Tibial artery (tissue), 4 donors: ENCODE measurements around the gene PTBP1.

Experiments
- DNase-seq, 2 donors: peaks; one replicate each; pipeline ENCODE4 v3.0.0-alpha.2; 2019
- H3K27ac ChIP-seq, 2 donors: fragments of 200-600 bp; sonication (generic) in 1 of 2; 1 replicate in 1 of 2; 2 replicates in 1 of 2; pipeline ENCODE4 v1.5.1; 2018 to 2019; ENCODE audit warnings: mild to moderate bottlenecking in 1 of 2
- H3K27me3 ChIP-seq, 2 donors: fragments of 200-600 bp; sonication (generic) in 1 of 2; one replicate each; pipeline versions ENCODE4 v1.5.1 to v1.6.0; 2016 to 2019
- H3K36me3 ChIP-seq, 3 donors: fragments of 200-600 bp; sonication (generic) in 2 of 3; one replicate each; pipeline ENCODE4 v1.5.1; 2016 to 2019; ENCODE audit warnings: mild to moderate bottlenecking in 2 of 3
- H3K4me1 ChIP-seq, 4 donors: fragments of 200-600 bp; sonication (generic) in 2 of 4; 1 replicate in 3 of 4; 2 replicates in 1 of 4; pipeline ENCODE4 v1.5.1; 2016 to 2019
- H3K4me3 ChIP-seq, 2 donors: fragments of 200-600 bp; sonication (generic) in 1 of 2; 1 replicate in 1 of 2; 2 replicates in 1 of 2; pipeline ENCODE4 v1.5.1; 2018 to 2019; ENCODE audit warnings: mild to moderate bottlenecking in 2 of 2
- H3K9me3 ChIP-seq, 3 donors: fragments of 200-600 bp; sonication (generic) in 1 of 3; one replicate each; pipeline ENCODE4 v1.5.1; 2016 to 2019
- CTCF ChIP-seq, 2 experiments: fragments of 200-600 bp in 1 of 2; fragments of 450-650 bp in 1 of 2; IDR thresholded peaks; one replicate each; pipeline ENCODE4 v1.5.1; 2017 to 2019; ENCODE audit warnings: antibody characterized with exemption in 2 of 2, mild to moderate bottlenecking in 1 of 2, moderate library complexity in 1 of 2
- intact Hi-C: fragments of 100-400 bp; cut with DNase I; formaldehyde crosslinking; loops from one replicate; pipeline ENCODE4 v1.15.0; 2023; ENCODE audit warnings: low total_unique reads

PTBP1 gene

GRCh38 chr19:855142-855541 lies 57.9 kb downstream of the PTBP1 start:
- H3K9me3 ChIP-seq = no peaks in the 10 kb centered on the region
- H3K27ac ChIP-seq = no peak overlapping the region
- H3K4me1 ChIP-seq = peaks cover 0 to 19% (median 11%) of the 10 kb centered on the region in 4 donors
- H3K27me3 ChIP-seq = peaks cover 0 to 70% of the 10 kb centered on the region in 2 donors
- H3K4me3 ChIP-seq = no peak overlapping the region
- intact Hi-C loops = loop anchor here (5.0 to 10.0 kb wide), 2 partner anchors 62 to 130 kb away; partner anchors contain the start of genes KISS1R and WDR18
- H3K36me3 ChIP-seq = no peaks in the 10 kb centered on the region
- DNase-seq = no peak
- TF ChIP-seq CTCF (IDR thresholded peaks at IDR 0.05) = no peak

GRCh38 chr19:855566-856120 lies 58.4 kb downstream of the PTBP1 start:
- intact Hi-C loops = loop anchor here (5.0 to 10.0 kb wide), 2 partner anchors 62 to 129 kb away; partner anchors contain the start of genes KISS1R and WDR18
- Histone ChIP-seq H3K4me3 (no peak overlapping the region), H3K4me1 (peaks cover 0 to 19% (median 12%) of the 10 kb centered on the region in 4 donors), H3K36me3 (no peaks in the 10 kb centered on the region), H3K27me3 (peaks cover 0 to 75% of the 10 kb centered on the region in 2 donors), H3K9me3 (no peaks in the 10 kb centered on the region), H3K27ac (no peak overlapping the region)
- DNase-seq = no peak
- no peak for TF ChIP-seq CTCF (IDR thresholded peaks at IDR 0.05)

GRCh38 chr19:858284-858683 lies 61.0 kb downstream of the PTBP1 start:
- no peaks in the 10 kb centered on the region for H3K9me3 ChIP-seq
- TF ChIP-seq CTCF (IDR thresholded peaks at IDR 0.05) = no peak
- peaks cover 0 to 74% of the 10 kb centered on the region in 2 donors for H3K27me3 ChIP-seq
- no peak overlapping the region for H3K4me3 ChIP-seq
- intact Hi-C loops = loop anchor here (5.0 to 10.0 kb wide), 2 partner anchors 59 to 127 kb away; partner anchors contain the start of genes KISS1R and WDR18
- H3K27ac ChIP-seq = no peak overlapping the region
- H3K4me1 ChIP-seq = peaks cover 0 to 29% (median 17%) of the 10 kb centered on the region in 4 donors
- DNase-seq = no peak
- no peaks in the 10 kb centered on the region for H3K36me3 ChIP-seq

- H3K27ac ChIP-seq = peak within 1 kb of the TSS; percentile 13 to 27
- H3K4me1 ChIP-seq = peaks cover 0 to 31% (median 18%) of the 10 kb centered on the region in 4 donors
- intact Hi-C loops = loop anchor here (5.0 to 10.0 kb wide), 2 partner anchors 58 to 126 kb away; partner anchors contain the start of genes KISS1R and WDR18
- peak within 1 kb of the TSS; percentile 37 to 43 for H3K4me3 ChIP-seq
- no peak for TF ChIP-seq CTCF (IDR thresholded peaks at IDR 0.05)
- H3K9me3 ChIP-seq = no peaks in the 10 kb centered on the region
- peak; percentile 82 for DNase-seq
- peaks cover 0 to 68% of the 10 kb centered on the region in 2 donors for H3K27me3 ChIP-seq
- no peaks in the 10 kb centered on the region for H3K36me3 ChIP-seq
Measured at GRCh38 chr19:858868-859843, 61.9 kb downstream of the PTBP1 start, which contains the start of gene CFD. TSS of gene CFD (plus strand) at chr19:859664. CDS start at chr19:859690, 26 bp downstream.

GRCh38 chr19:861141-861755 lies 64.0 kb downstream of the PTBP1 start:
- H3K9me3 ChIP-seq = no peaks in the 10 kb centered on the region
- no peak for TF ChIP-seq CTCF (IDR thresholded peaks at IDR 0.05)
- no peak overlapping the region for H3K4me3 ChIP-seq
- no peak overlapping the region for H3K27ac ChIP-seq
- H3K36me3 ChIP-seq = no peaks in the 10 kb centered on the region
- H3K4me1 ChIP-seq = peaks cover 0 to 31% (median 18%) of the 10 kb centered on the region in 4 donors
- intact Hi-C loops = no loop called here
- H3K27me3 ChIP-seq = peaks cover 0 to 52% of the 10 kb centered on the region in 2 donors
- no peak for DNase-seq
